WTC11 (cell line): ENCODE results near the gene POLD3. TPM values are rescaled to one million over a fixed set of nuclear protein-coding genes. Genes with fewer than 3 reads are reported as not detected.
A peak's percentile ranks its signal among the peaks of the same experiment; 100 is the strongest.

Experiments
- ATAC-seq: fragments of 200-7000 bp; cut with Tn5 transposase; 2 replicates; pipeline ENCODE4 v1.10.0; 2021; ENCODE audit warnings: mild to moderate bottlenecking, moderate library complexity
- CTCF ChIA-PET: fragments of 300-600 bp; sonication (Branson Sonifier 250); formaldehyde crosslinking; loops from one replicate; lab custom pipeline; 2021; ENCODE audit warnings: antibody characterized with exemption; lab: Charles Lee
- POLR2A ChIA-PET: fragments of 350-600 bp; sonication (Branson Sonifier 250); formaldehyde crosslinking; loops from one replicate; lab custom pipeline; 2021; ENCODE audit warnings: antibody characterized with exemption; lab: Charles Lee
- DNase-seq: peaks from one replicate; pipeline ENCODE4 v3.0.0; 2021; ENCODE audit warnings: low spot score
- H3K27ac Mint-ChIP-seq: 2 replicates; pipeline ENCODE4 v1.8.0; 2021; ENCODE audit warnings: mixed read lengths
- H3K27me3 Mint-ChIP-seq: 2 replicates; pipeline ENCODE4 v1.8.0; 2021; ENCODE audit warnings: low read depth, mild to moderate bottlenecking, moderate library complexity, mixed read lengths
- H3K36me3 Mint-ChIP-seq: 2 replicates; pipeline ENCODE4 v1.8.0; 2021; ENCODE audit warnings: mixed read lengths
- H3K4me1 Mint-ChIP-seq: 2 replicates; pipeline ENCODE4 v1.8.0; 2022; ENCODE audit warnings: mixed read lengths
- H3K4me3 Mint-ChIP-seq: 2 replicates; pipeline ENCODE4 v1.8.0; 2021; ENCODE audit warnings: mild to moderate bottlenecking, moderate library complexity, mixed read lengths
- H3K9me3 Mint-ChIP-seq: 2 replicates; pipeline ENCODE4 v1.8.0; 2021; ENCODE audit warnings: mixed read lengths
- ATF1 ChIP-seq: sonication (generic); formaldehyde crosslinking; IDR thresholded peaks from 2 replicates; pipeline ENCODE4 v1.8.1; 2023; ENCODE audit warnings: mild to moderate bottlenecking, moderate library complexity, missing genetic modification reagents
- CREB1 ChIP-seq: sonication (generic); formaldehyde crosslinking; IDR thresholded peaks from 2 replicates; pipeline ENCODE4 v1.8.0; 2023; ENCODE audit warnings: mild to moderate bottlenecking, missing genetic modification reagents
- EMX1 ChIP-seq: fragments of 250-450 bp; sonication (Bioruptor Pico); IDR thresholded peaks from 2 replicates; pipeline ENCODE4 v1.8.0; 2021; ENCODE audit warnings: mild to moderate bottlenecking
- ERG ChIP-seq: fragments of 250-450 bp; sonication (Bioruptor Pico); IDR thresholded peaks from 2 replicates; pipeline ENCODE4 v1.8.0; 2021; ENCODE audit warnings: mild to moderate bottlenecking
- FOXJ3 ChIP-seq: sonication (generic); formaldehyde crosslinking; IDR thresholded peaks from 2 replicates; pipeline ENCODE4 v1.9.0; 2021; ENCODE audit warnings: missing genetic modification reagents, mild to moderate bottlenecking, borderline replicate concordance
- GRHL2 ChIP-seq: fragments of 250-450 bp; sonication (Bioruptor Pico); IDR thresholded peaks from 2 replicates; pipeline ENCODE4 v1.8.0; 2022; ENCODE audit warnings: mild to moderate bottlenecking, moderate library complexity; ENCODE audit not compliant: insufficient replicate concordance, severe bottlenecking
- GTF2I ChIP-seq: fragments of 250-450 bp; sonication (Bioruptor Pico); conservative IDR thresholded peaks from 2 replicates; pipeline ENCODE4 v1.4.0; 2021; ENCODE audit warnings: mild to moderate bottlenecking
- HMGA2 ChIP-seq: fragments of 250-450 bp; sonication (Bioruptor Pico); IDR thresholded peaks from 2 replicates; pipeline ENCODE4 v1.4.0; 2021; ENCODE audit warnings: mild to moderate bottlenecking, moderate library complexity
- HMGXB4 ChIP-seq: sonication (generic); formaldehyde crosslinking; IDR thresholded peaks from 2 replicates; pipeline ENCODE4 v1.8.1; 2023; ENCODE audit warnings: mild to moderate bottlenecking, moderate library complexity, missing genetic modification reagents
- JAZF1 ChIP-seq: fragments of 250-450 bp; sonication (Bioruptor Pico); IDR thresholded peaks from 2 replicates; pipeline ENCODE4 v1.9.0; 2021; ENCODE audit warnings: moderate library complexity, mild to moderate bottlenecking, inconsistent platforms
- JUN ChIP-seq: sonication (generic); formaldehyde crosslinking; IDR thresholded peaks from 2 replicates; pipeline ENCODE4 v1.8.0; 2023; ENCODE audit warnings: mild to moderate bottlenecking, missing genetic modification reagents
- KAT7 ChIP-seq: sonication (generic); formaldehyde crosslinking; IDR thresholded peaks from 2 replicates; pipeline ENCODE4 v1.8.1; 2023; ENCODE audit warnings: missing genetic modification reagents, mild to moderate bottlenecking, borderline replicate concordance
- MAX ChIP-seq: sonication (generic); formaldehyde crosslinking; IDR thresholded peaks from 2 replicates; pipeline ENCODE4 v1.8.0; 2022; ENCODE audit warnings: mild to moderate bottlenecking, missing genetic modification reagents
- MXD4 ChIP-seq: fragments of 250-450 bp; sonication (Bioruptor Pico); IDR thresholded peaks from 2 replicates; pipeline ENCODE4 v1.8.0; 2021; ENCODE audit warnings: mild to moderate bottlenecking, moderate library complexity, borderline replicate concordance
- NFE2L1 ChIP-seq: sonication (generic); formaldehyde crosslinking; IDR thresholded peaks from 2 replicates; pipeline ENCODE4 v1.8.1; 2023; ENCODE audit warnings: missing genetic modification reagents
- NR1H2 ChIP-seq: sonication (generic); formaldehyde crosslinking; IDR thresholded peaks from 2 replicates; pipeline ENCODE4 v1.9.0; 2021; ENCODE audit warnings: mild to moderate bottlenecking, moderate library complexity, missing genetic modification reagents
- SMAD4 ChIP-seq: sonication (generic); formaldehyde crosslinking; IDR thresholded peaks from 2 replicates; pipeline ENCODE4 v1.8.0; 2022; ENCODE audit warnings: mild to moderate bottlenecking, missing genetic modification reagents
- SOX15 ChIP-seq: fragments of 250-450 bp; sonication (Bioruptor Pico); IDR thresholded peaks from 2 replicates; pipeline ENCODE4 v1.9.0; 2021; ENCODE audit warnings: mild to moderate bottlenecking
- TEAD4 ChIP-seq: sonication (generic); formaldehyde crosslinking; IDR thresholded peaks from 2 replicates; pipeline ENCODE4 v1.8.0; 2022; ENCODE audit warnings: mild to moderate bottlenecking, missing genetic modification reagents
- TP53 ChIP-seq: sonication (generic); formaldehyde crosslinking; IDR thresholded peaks from 2 replicates; pipeline ENCODE4 v1.8.1; 2023; ENCODE audit warnings: mild to moderate bottlenecking, missing genetic modification reagents
- ZMAT4 ChIP-seq: fragments of 250-450 bp; sonication (Bioruptor Pico); IDR thresholded peaks from 2 replicates; pipeline ENCODE4 v1.9.0; 2021; ENCODE audit warnings: mild to moderate bottlenecking
- ZNF232 ChIP-seq: sonication (generic); formaldehyde crosslinking; IDR thresholded peaks from 2 replicates; pipeline ENCODE4 v1.8.0; 2022; ENCODE audit warnings: mild to moderate bottlenecking, missing genetic modification reagents
- ZNF396 ChIP-seq: fragments of 250-450 bp; sonication (Bioruptor Pico); IDR thresholded peaks from 2 replicates; pipeline ENCODE4 v1.8.0; 2021; ENCODE audit warnings: mild to moderate bottlenecking, moderate library complexity, borderline replicate concordance
- ZNF425 ChIP-seq: fragments of 250-450 bp; sonication (Bioruptor Pico); conservative IDR thresholded peaks from 2 replicates; pipeline ENCODE4 v1.9.0; 2021; ENCODE audit warnings: mild to moderate bottlenecking
- total RNA-seq: library from RNA; stranded (reverse); gene quantifications from 3 replicates; pipeline ENCODE4 v1.2.3, GENCODE V29; 2021

Gene POLD3
- total RNA-seq, 1 experiment from 2014 or later = 24.1 TPM

GRCh38 chr11:74686792-74687191, 94.4 kb downstream of the POLD3 start (continued):
- no peak for TF ChIP-seq ZNF425 (CRISPR knock-in tag)
- no peak for TF ChIP-seq NR1H2 (CRISPR knock-in tag)
- no peak for TF ChIP-seq HMGXB4 (CRISPR knock-in tag)
- no peak for TF ChIP-seq ERG (CRISPR knock-in tag)
- TF ChIP-seq CREB1 = no peak
- TF ChIP-seq, all 79 proteins: peak for 0

GRCh38 chr11:74687237-74688023, 95.0 kb downstream of the POLD3 start:
- DNase-seq = no peak
- CTCF ChIA-PET = interaction anchor here (1.3 to 14.0 kb wide), 4 partner anchors 8 to 52 kb away, joined by 3 to 134 read pairs (median 6); no protein-coding TSS in a partner anchor
- H3K27ac Mint-ChIP-seq = no peak overlapping the region

GRCh38 chr11:74689666-74690065, 97.3 kb downstream of the POLD3 start:
- Mint-ChIP-seq H3K4me3 (no peak overlapping the region), H3K4me1 (no peaks in the 10 kb centered on the region), H3K27me3 (no peaks in the 10 kb centered on the region; the same call in 1 of the 2 replicates), H3K36me3 (no peaks in the 10 kb centered on the region), H3K27ac (no peak overlapping the region), H3K9me3 (no peaks in the 10 kb centered on the region)
- TF ChIP-seq FOXJ3 (no peak), SOX15 (CRISPR knock-in tag) (no peak)
- ChIA-PET CTCF (interaction anchor here (14.0 kb wide), 1 partner anchor 11 kb away, joined by 134 read pairs; no protein-coding TSS in a partner anchor), POLR2A (no interaction called here)
- DNase-seq (no peak), ATAC-seq (no peak)

More at GRCh38 chr11:74687237-74688023, 95.0 kb downstream of the POLD3 start:
- peaks cover 9% of the 10 kb centered on the region for H3K27me3 Mint-ChIP-seq
- ATAC-seq = no peak
- POLR2A ChIA-PET = interaction anchor here (0.5 kb wide), 1 partner anchor 85 kb away, joined by 3 read pairs; no protein-coding TSS in a partner anchor
- H3K4me3 Mint-ChIP-seq = no peak overlapping the region
- no peaks in the 10 kb centered on the region for H3K36me3 Mint-ChIP-seq
- peaks cover 7% of the 10 kb centered on the region for H3K4me1 Mint-ChIP-seq
- TF ChIP-seq JAZF1 (no peak), GTF2I (CRISPR knock-in tag) (0 out of 2 replicates have a peak, but pooled peaks have one; percentile 27), ZNF232 (CRISPR knock-in tag) (no peak)
- no peaks in the 10 kb centered on the region for H3K9me3 Mint-ChIP-seq

- Mint-ChIP-seq H3K36me3 (no peaks in the 10 kb centered on the region), H3K9me3 (no peaks in the 10 kb centered on the region), H3K27ac (no peak overlapping the region), H3K27me3 (no peaks in the 10 kb centered on the region), H3K4me1 (peaks cover 7% of the 10 kb centered on the region), H3K4me3 (no peak overlapping the region)
- no peak for ATAC-seq
- ChIA-PET CTCF (interaction anchor here (1.3 to 14.0 kb wide), 2 partner anchors 9 to 48 kb away, joined by 3 to 134 read pairs; no protein-coding TSS in a partner anchor), POLR2A (no interaction called here)
- no peak for DNase-seq
- no peak for TF ChIP-seq JUN (CRISPR knock-in tag)
- no peak for TF ChIP-seq TEAD4 (CRISPR knock-in tag)
- TF ChIP-seq NR1H2 (CRISPR knock-in tag) = no peak
- TF ChIP-seq SMAD4 (CRISPR knock-in tag) = no peak
- no peak for TF ChIP-seq ZMAT4
- no peak for TF ChIP-seq TP53
- no peak for TF ChIP-seq EMX1 (CRISPR knock-in tag)
- no peak for TF ChIP-seq HMGA2
- no peak for TF ChIP-seq MXD4
- TF ChIP-seq MAX (CRISPR knock-in tag) = no peak
- TF ChIP-seq GRHL2 (CRISPR knock-in tag) = no peak
- TF ChIP-seq NFE2L1 (CRISPR knock-in tag) = no peak
- no peak for TF ChIP-seq ATF1 (CRISPR knock-in tag)
- no peak for TF ChIP-seq ZNF396 (CRISPR knock-in tag)
- TF ChIP-seq KAT7 (CRISPR knock-in tag) = no peak
These were observed 99.4 kb downstream of the POLD3 start for GRCh38 chr11:74691755-74692154.
